ENCODE results near the gene CREB5. TPM values are rescaled to one million over a fixed set of nuclear protein-coding genes. Genes with fewer than 3 reads are reported as not detected.

CREB5 gene
- total and polyA plus RNA-seq, 9 donors, result 16.0 to 46.2 (median 28.5) TPM

GRCh38 chr7:28554802-28555471, 142.6 kb downstream of the CREB5 start:
- H3K4me1 ChIP-seq (ENCODE audit: control insufficient read depth, insufficient read depth, low read length), result peaks cover 19% of the 10 kb centered on the region
- H3K36me3 ChIP-seq (ENCODE audit: control insufficient read depth, insufficient read depth, low read length), result no peaks in the 10 kb centered on the region
- WGBS (ENCODE audit: insufficient coverage), result no CpG with 5 or more reads among the region's 4 CpGs
- H3K9me3 ChIP-seq (replicated peaks; ENCODE audit: control insufficient read depth, low read depth, low read length), result no peaks in the 10 kb centered on the region
- no peaks in the 10 kb centered on the region for H3K27me3 ChIP-seq (ENCODE audit: control insufficient read depth, insufficient read depth, low read length)
- H3K27ac ChIP-seq (ENCODE audit: low read length), result no peak overlapping the region
- H3K4me3 ChIP-seq (ENCODE audit: low read length), result no peak overlapping the region
- DNase-seq, result no peak

GRCh38 chr7:28556025-28556424, 143.7 kb downstream of the CREB5 start:
- DNase-seq, result no peak
- no peak overlapping the region for H3K4me3 ChIP-seq (ENCODE audit: low read length)
- 40% methylated on average over 4 of the region's 8 CpGs for WGBS (ENCODE audit: insufficient coverage)
- H3K9me3 ChIP-seq (replicated peaks; ENCODE audit: control insufficient read depth, low read depth, low read length), result no peaks in the 10 kb centered on the region
- peaks cover 14% of the 10 kb centered on the region for H3K4me1 ChIP-seq (ENCODE audit: control insufficient read depth, insufficient read depth, low read length)
- H3K27ac ChIP-seq (ENCODE audit: low read length), result no peak overlapping the region
- no peaks in the 10 kb centered on the region for H3K36me3 ChIP-seq (ENCODE audit: control insufficient read depth, insufficient read depth, low read length)
- no peaks in the 10 kb centered on the region for H3K27me3 ChIP-seq (ENCODE audit: control insufficient read depth, insufficient read depth, low read length)

GRCh38 chr7:28556671-28557070, 144.4 kb downstream of the CREB5 start:
- Histone ChIP-seq H3K9me3 (replicated peaks; ENCODE audit: control insufficient read depth, low read depth, low read length) (no peaks in the 10 kb centered on the region), H3K27me3 (ENCODE audit: control insufficient read depth, insufficient read depth, low read length) (no peaks in the 10 kb centered on the region), H3K4me3 (ENCODE audit: low read length) (no peak overlapping the region), H3K27ac (ENCODE audit: low read length) (no peak overlapping the region), H3K4me1 (ENCODE audit: control insufficient read depth, insufficient read depth, low read length) (peaks cover 12% of the 10 kb centered on the region), H3K36me3 (ENCODE audit: control insufficient read depth, insufficient read depth, low read length) (no peaks in the 10 kb centered on the region)
- DNase-seq, result no peak
- WGBS (ENCODE audit: insufficient coverage), result 71% methylated on average over 1 of the region's 2 CpGs

- Histone ChIP-seq H3K4me1 (ENCODE audit: control insufficient read depth, insufficient read depth, low read length) (peaks cover 8% of the 10 kb centered on the region), H3K36me3 (ENCODE audit: control insufficient read depth, insufficient read depth, low read length) (no peaks in the 10 kb centered on the region), H3K4me3 (ENCODE audit: low read length) (no peak overlapping the region), H3K9me3 (replicated peaks; ENCODE audit: control insufficient read depth, low read depth, low read length) (no peaks in the 10 kb centered on the region), H3K27me3 (ENCODE audit: control insufficient read depth, insufficient read depth, low read length) (no peaks in the 10 kb centered on the region), H3K27ac (ENCODE audit: low read length) (no peak overlapping the region)
- WGBS (ENCODE audit: insufficient coverage), result no CpG with 5 or more reads among the region's 1 CpG
- no peak for DNase-seq
These were observed 145.9 kb downstream of the CREB5 start for GRCh38 chr7:28558236-28558635.

- H3K9me3 ChIP-seq (replicated peaks; ENCODE audit: control insufficient read depth, low read depth, low read length), result no peaks in the 10 kb centered on the region
These were observed 148.4 kb downstream of the CREB5 start for GRCh38 chr7:28560767-28561166.

GRCh38 chr7:28564033-28564432, 151.7 kb downstream of the CREB5 start:
- Histone ChIP-seq H3K36me3 (ENCODE audit: control insufficient read depth, insufficient read depth, low read length) (no peaks in the 10 kb centered on the region), H3K4me1 (ENCODE audit: control insufficient read depth, insufficient read depth, low read length) (no peaks in the 10 kb centered on the region), H3K4me3 (ENCODE audit: low read length) (no peak overlapping the region), H3K27ac (ENCODE audit: low read length) (no peak overlapping the region), H3K9me3 (replicated peaks; ENCODE audit: control insufficient read depth, low read depth, low read length) (no peaks in the 10 kb centered on the region), H3K27me3 (ENCODE audit: control insufficient read depth, insufficient read depth, low read length) (no peaks in the 10 kb centered on the region)
- no peak for DNase-seq
- WGBS (ENCODE audit: insufficient coverage), result no CpG with 5 or more reads among the region's 3 CpGs

More at GRCh38 chr7:28560767-28561166, 148.4 kb downstream of the CREB5 start:
- no peaks in the 10 kb centered on the region for H3K27me3 ChIP-seq (ENCODE audit: control insufficient read depth, insufficient read depth, low read length)
- no CpG with 5 or more reads among the region's 38 CpGs for WGBS (ENCODE audit: insufficient coverage)
- no peak overlapping the region for H3K27ac ChIP-seq (ENCODE audit: low read length)
- H3K36me3 ChIP-seq (ENCODE audit: control insufficient read depth, insufficient read depth, low read length), result no peaks in the 10 kb centered on the region
- no peak overlapping the region for H3K4me3 ChIP-seq (ENCODE audit: low read length)
- H3K4me1 ChIP-seq (ENCODE audit: control insufficient read depth, insufficient read depth, low read length), result peaks cover 7% of the 10 kb centered on the region
- DNase-seq, result no peak

GRCh38 chr7:28564755-28565374, 152.5 kb downstream of the CREB5 start:
- Histone ChIP-seq H3K36me3 (ENCODE audit: control insufficient read depth, insufficient read depth, low read length) (no peaks in the 10 kb centered on the region), H3K27me3 (ENCODE audit: control insufficient read depth, insufficient read depth, low read length) (no peaks in the 10 kb centered on the region), H3K9me3 (replicated peaks; ENCODE audit: control insufficient read depth, low read depth, low read length) (no peaks in the 10 kb centered on the region), H3K27ac (ENCODE audit: low read length) (no peak overlapping the region), H3K4me1 (ENCODE audit: control insufficient read depth, insufficient read depth, low read length) (no peaks in the 10 kb centered on the region), H3K4me3 (ENCODE audit: low read length) (no peak overlapping the region)
- WGBS (ENCODE audit: insufficient coverage), result 71% methylated on average over 1 of the region's 4 CpGs
- peak; percentile 43 for DNase-seq

- Histone ChIP-seq H3K4me1 (ENCODE audit: control insufficient read depth, insufficient read depth, low read length) (no peaks in the 10 kb centered on the region), H3K9me3 (replicated peaks; ENCODE audit: control insufficient read depth, low read depth, low read length) (no peaks in the 10 kb centered on the region), H3K4me3 (ENCODE audit: low read length) (no peak overlapping the region), H3K27ac (ENCODE audit: low read length) (no peak overlapping the region), H3K36me3 (ENCODE audit: control insufficient read depth, insufficient read depth, low read length) (no peaks in the 10 kb centered on the region), H3K27me3 (ENCODE audit: control insufficient read depth, insufficient read depth, low read length) (no peaks in the 10 kb centered on the region)
- WGBS (ENCODE audit: insufficient coverage), result no CpG with 5 or more reads among the region's 1 CpG
- DNase-seq, result peak; percentile 36
These were observed 153.7 kb downstream of the CREB5 start for GRCh38 chr7:28565980-28566379.

GRCh38 chr7:28570113-28570969, 158.0 kb downstream of the CREB5 start:
- Histone ChIP-seq H3K36me3 (ENCODE audit: control insufficient read depth, insufficient read depth, low read length) (no peaks in the 10 kb centered on the region), H3K9me3 (replicated peaks; ENCODE audit: control insufficient read depth, low read depth, low read length) (no peaks in the 10 kb centered on the region), H3K4me1 (ENCODE audit: control insufficient read depth, insufficient read depth, low read length) (peaks cover 13% of the 10 kb centered on the region), H3K4me3 (ENCODE audit: low read length) (no peak overlapping the region), H3K27ac (ENCODE audit: low read length) (no peak overlapping the region), H3K27me3 (ENCODE audit: control insufficient read depth, insufficient read depth, low read length) (no peaks in the 10 kb centered on the region)
- 95% methylated on average over 10 of the region's 13 CpGs for WGBS (ENCODE audit: insufficient coverage)
- no peak for DNase-seq

GRCh38 chr7:28570970-28571288, 158.6 kb downstream of the CREB5 start:
- Histone ChIP-seq H3K9me3 (replicated peaks; ENCODE audit: control insufficient read depth, low read depth, low read length) (no peaks in the 10 kb centered on the region), H3K4me1 (ENCODE audit: control insufficient read depth, insufficient read depth, low read length) (peaks cover 13% of the 10 kb centered on the region), H3K36me3 (ENCODE audit: control insufficient read depth, insufficient read depth, low read length) (no peaks in the 10 kb centered on the region), H3K27ac (ENCODE audit: low read length) (no peak overlapping the region), H3K27me3 (ENCODE audit: control insufficient read depth, insufficient read depth, low read length) (no peaks in the 10 kb centered on the region), H3K4me3 (ENCODE audit: low read length) (no peak overlapping the region)
- WGBS (ENCODE audit: insufficient coverage), result 78% methylated on average over 3 of the region's 4 CpGs
- no peak for DNase-seq

Data from muscle of leg (tissue), 11 donors.